LNCAP (cell line): ENCODE data around the gene AHSP.

ENCODE experiments used
- TF ChIP-seq, protein P1 (sequence below): fragments of 450-650 bp; IDR thresholded peaks from 2 replicates; pipeline ENCODE4 v1.5.1; 2017; ENCODE audit warnings: mild to moderate bottlenecking

Gene AHSP

GRCh38 chr16:31491778-31492418 is 35.8 kb upstream of the AHSP start:
- TF ChIP-seq, protein P1, sequence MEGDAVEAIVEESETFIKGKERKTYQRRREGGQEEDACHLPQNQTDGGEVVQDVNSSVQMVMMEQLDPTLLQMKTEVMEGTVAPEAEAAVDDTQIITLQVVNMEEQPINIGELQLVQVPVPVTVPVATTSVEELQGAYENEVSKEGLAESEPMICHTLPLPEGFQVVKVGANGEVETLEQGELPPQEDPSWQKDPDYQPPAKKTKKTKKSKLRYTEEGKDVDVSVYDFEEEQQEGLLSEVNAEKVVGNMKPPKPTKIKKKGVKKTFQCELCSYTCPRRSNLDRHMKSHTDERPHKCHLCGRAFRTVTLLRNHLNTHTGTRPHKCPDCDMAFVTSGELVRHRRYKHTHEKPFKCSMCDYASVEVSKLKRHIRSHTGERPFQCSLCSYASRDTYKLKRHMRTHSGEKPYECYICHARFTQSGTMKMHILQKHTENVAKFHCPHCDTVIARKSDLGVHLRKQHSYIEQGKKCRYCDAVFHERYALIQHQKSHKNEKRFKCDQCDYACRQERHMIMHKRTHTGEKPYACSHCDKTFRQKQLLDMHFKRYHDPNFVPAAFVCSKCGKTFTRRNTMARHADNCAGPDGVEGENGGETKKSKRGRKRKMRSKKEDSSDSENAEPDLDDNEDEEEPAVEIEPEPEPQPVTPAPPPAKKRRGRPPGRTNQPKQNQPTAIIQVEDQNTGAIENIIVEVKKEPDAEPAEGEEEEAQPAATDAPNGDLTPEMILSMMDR = no peak

GRCh38 chr16:31493506-31494125 is 34.1 kb upstream of the AHSP start:
- TF ChIP-seq, protein P1 = no peak

- TF ChIP-seq, protein P1 = no peak
Observed at GRCh38 chr16:31496670-31497069, 31.0 kb upstream of the AHSP start.

DNA sequence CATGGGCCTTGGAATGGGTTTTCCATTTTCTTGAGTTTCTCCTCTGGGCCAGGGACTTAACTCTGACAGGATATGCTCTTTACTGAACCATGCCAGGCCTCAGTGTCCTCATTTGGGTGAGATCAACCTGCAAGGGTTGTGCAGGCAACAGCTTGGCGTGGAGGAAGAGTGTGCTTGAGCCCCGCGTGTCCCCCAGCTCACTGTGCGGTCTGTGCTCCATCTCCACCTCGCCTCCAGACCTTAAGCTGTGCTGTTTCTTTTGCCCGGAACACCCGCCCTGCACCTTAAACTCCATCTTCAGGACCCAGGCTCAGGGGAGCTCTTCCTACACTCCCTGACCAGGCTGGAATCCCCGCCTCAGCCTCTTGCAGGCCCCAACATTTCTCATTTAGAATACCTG is 29.2 kb upstream of the AHSP start:
- TF ChIP-seq, protein P1 = no peak

DNA sequence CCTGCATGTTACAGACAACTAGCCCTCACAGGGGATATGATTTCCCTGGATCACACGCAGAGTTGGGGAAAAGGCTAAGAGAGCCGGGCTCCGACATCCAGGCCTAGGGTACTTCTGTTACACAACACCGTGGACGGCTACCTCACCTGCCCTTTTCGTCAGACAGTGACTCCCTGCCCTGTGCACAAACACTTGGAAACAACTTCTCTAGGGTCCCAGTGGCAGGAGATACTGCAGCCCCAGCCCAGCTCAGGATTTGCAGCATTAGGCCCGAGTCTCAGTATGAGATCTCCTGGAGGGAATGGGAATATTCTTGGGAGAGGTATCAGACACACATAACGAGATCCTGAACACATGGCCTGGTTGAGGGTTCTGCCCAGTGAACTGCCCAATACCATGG is 27.8 kb upstream of the AHSP start:
- TF ChIP-seq, protein P1 = no peak

- TF ChIP-seq, protein P1 = no peak
Observed at GRCh38 chr16:31501226-31501965, 26.3 kb upstream of the AHSP start.

DNA sequence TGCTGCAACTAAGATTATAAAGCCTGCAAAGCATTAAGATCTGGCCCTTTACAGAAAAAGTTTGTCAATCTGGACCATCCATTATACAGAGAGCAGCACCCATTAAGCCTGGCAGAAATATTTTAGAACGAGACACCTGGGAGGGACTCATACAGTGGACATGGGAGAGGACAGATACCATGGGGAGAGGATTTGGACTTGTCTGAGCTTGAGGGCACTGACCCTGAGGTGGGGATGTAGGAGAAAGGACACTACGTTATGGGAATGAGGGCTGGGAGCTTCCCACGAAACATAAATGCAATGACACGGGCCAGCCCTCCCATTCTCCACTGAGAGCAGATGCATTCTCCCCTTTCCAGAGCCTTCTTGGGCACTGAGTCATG is 25.7 kb upstream of the AHSP start:
- TF ChIP-seq, protein P1 = no peak
